Fibroblast of pulmonary artery (primary cell): ENCODE data around the gene CHRM5.

Source experiments
- DNase-seq: peaks from one replicate; pipeline ENCODE4 v3.0.0-alpha.2; 2010; ENCODE audit warnings: low read depth
- H3K4me3 ChIP-seq: replicated peaks from 2 replicates; pipeline ENCODE4 v1.5.1; 2011; ENCODE audit warnings: low read depth, mild to moderate bottlenecking, control low read depth, low read length, moderate library complexity
- CTCF ChIP-seq: IDR thresholded peaks from 2 replicates; pipeline ENCODE4 v1.5.1; 2011; ENCODE audit warnings: mild to moderate bottlenecking, control low read depth, low read length, inconsistent platforms; ENCODE audit errors: missing control alignments

Gene CHRM5

GRCh38 chr15:34038871-34039789, 70.8 kb downstream of the CHRM5 start, which contains the start of gene AVEN:
TSS of gene AVEN (minus strand) at chr15:34039204. CDS start at chr15:34039046, 158 bp downstream.
- H3K4me3 ChIP-seq, result peak within 1 kb of the TSS; percentile 91
- peak; percentile 49 for DNase-seq
- TF ChIP-seq CTCF, result no peak

GRCh38 chr15:34039790-34040113, 71.5 kb downstream of the CHRM5 start:
- DNase-seq, result no peak
- no peak for TF ChIP-seq CTCF
- peak overlapping the region; percentile 91 for H3K4me3 ChIP-seq

- no peak overlapping the region for H3K4me3 ChIP-seq
- DNase-seq, result no peak
- TF ChIP-seq CTCF, result no peak
Observed at GRCh38 chr15:34043391-34043790, 75.1 kb downstream of the CHRM5 start.

- TF ChIP-seq CTCF, result no peak
- DNase-seq, result no peak
- no peak overlapping the region for H3K4me3 ChIP-seq
Observed at GRCh38 chr15:34043813-34044212, 75.5 kb downstream of the CHRM5 start.

GRCh38 chr15:34046471-34047145, 78.3 kb downstream of the CHRM5 start:
- no peak overlapping the region for H3K4me3 ChIP-seq
- no peak for DNase-seq
- no peak for TF ChIP-seq CTCF

GRCh38 chr15:34047893-34048775, 79.8 kb downstream of the CHRM5 start:
- no peak overlapping the region for H3K4me3 ChIP-seq
- TF ChIP-seq CTCF, result no peak
- DNase-seq, result peak; percentile 37
